Progenitor cell of endocrine pancreas (in vitro differentiated cells): ENCODE results near the gene UNC45B. TPM values are rescaled to one million over a fixed set of nuclear protein-coding genes. Genes with fewer than 3 reads are reported as not detected.

Source experiments
- DNase-seq: peaks from one replicate; pipeline ENCODE4 v3.0.0; 2021; ENCODE audit warnings: low spot score; ENCODE audit not compliant: unreplicated experiment
- H3K27ac Mint-ChIP-seq: 2 replicates; pipeline ENCODE4 v1.8.0; 2021; ENCODE audit warnings: mild to moderate bottlenecking, moderate library complexity, mixed read lengths
- H3K27me3 Mint-ChIP-seq: 2 replicates; pipeline ENCODE4 v1.8.0; 2021; ENCODE audit warnings: mixed read lengths
- H3K36me3 Mint-ChIP-seq: 2 replicates; pipeline ENCODE4 v1.8.0; 2022; ENCODE audit warnings: mixed read lengths; ENCODE audit not compliant: insufficient read depth
- H3K4me1 Mint-ChIP-seq: 2 replicates; pipeline ENCODE4 v1.8.0; 2021; ENCODE audit warnings: low read depth, mixed read lengths
- H3K4me3 Mint-ChIP-seq: 2 replicates; pipeline ENCODE4 v1.8.0; 2021; ENCODE audit warnings: low read depth, mild to moderate bottlenecking, moderate library complexity, mixed read lengths
- H3K9me3 Mint-ChIP-seq: 2 replicates; pipeline ENCODE4 v1.8.0; 2021; ENCODE audit warnings: low read depth, mixed read lengths
- CTCF ChIP-seq: fragments of 200-600 bp; sonication (generic); IDR thresholded peaks from one replicate; pipeline ENCODE4 v1.5.0; 2021; ENCODE audit warnings: antibody characterized with exemption, mild to moderate bottlenecking; ENCODE audit not compliant: unreplicated experiment
- total RNA-seq: library from RNA; stranded (reverse); gene quantifications from 2 replicates; pipeline ENCODE4 v1.2.1, GENCODE V29; 2021

The UNC45B gene
- total RNA-seq, 1 donor from 2014 or later: not detected

GRCh38 chr17:35132099-35132498 is 15.5 kb upstream of the UNC45B start:
- H3K9me3 Mint-ChIP-seq: no peaks in the 10 kb centered on the region
- no peak for DNase-seq
- peaks cover 15% of the 10 kb centered on the region for H3K36me3 Mint-ChIP-seq
- no peak overlapping the region for H3K27ac Mint-ChIP-seq
- no peak for TF ChIP-seq CTCF
- no peak overlapping the region for H3K4me3 Mint-ChIP-seq
- no peaks in the 10 kb centered on the region for H3K27me3 Mint-ChIP-seq
- H3K4me1 Mint-ChIP-seq: no peaks in the 10 kb centered on the region

GRCh38 chr17:35132816-35133550 is 14.6 kb upstream of the UNC45B start:
- no peak for DNase-seq
- Mint-ChIP-seq H3K4me1 (no peaks in the 10 kb centered on the region), H3K27me3 (no peaks in the 10 kb centered on the region), H3K27ac (no peak overlapping the region), H3K36me3 (peaks cover 15% of the 10 kb centered on the region), H3K9me3 (no peaks in the 10 kb centered on the region), H3K4me3 (no peak overlapping the region)
- TF ChIP-seq CTCF: no peak

GRCh38 chr17:35135322-35135721 is 12.3 kb upstream of the UNC45B start:
- Mint-ChIP-seq H3K27ac (no peak overlapping the region), H3K27me3 (no peaks in the 10 kb centered on the region), H3K4me1 (no peaks in the 10 kb centered on the region), H3K4me3 (no peak overlapping the region), H3K36me3 (peaks cover 15% of the 10 kb centered on the region), H3K9me3 (no peaks in the 10 kb centered on the region)
- no peak for DNase-seq
- TF ChIP-seq CTCF: no peak

DNA sequence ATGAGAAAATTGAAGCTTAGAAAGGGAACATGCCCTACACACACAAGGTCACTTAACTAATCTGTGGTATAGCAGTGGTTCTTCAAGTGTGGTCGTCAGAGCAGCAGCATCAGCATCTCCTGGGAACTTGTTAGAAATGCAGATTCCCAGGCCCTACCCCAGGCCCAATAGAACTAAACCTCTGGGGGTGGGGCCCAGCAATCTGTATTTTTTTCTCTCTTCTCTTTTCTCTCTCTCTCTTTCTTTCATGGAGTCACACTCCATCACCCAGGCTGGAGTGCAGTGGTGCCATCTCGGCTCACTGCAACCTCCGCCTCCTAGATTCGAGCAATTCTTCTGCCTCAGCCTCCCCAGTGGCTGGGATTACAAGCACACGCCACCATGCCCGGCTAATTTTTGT is 9.4 kb upstream of the UNC45B start:
- DNase-seq: no peak
- TF ChIP-seq CTCF: no peak
- Mint-ChIP-seq H3K27me3 (no peaks in the 10 kb centered on the region), H3K4me3 (no peak overlapping the region), H3K27ac (no peak overlapping the region), H3K9me3 (no peaks in the 10 kb centered on the region), H3K36me3 (peaks cover 13% of the 10 kb centered on the region), H3K4me1 (no peaks in the 10 kb centered on the region)

GRCh38 chr17:35141681-35142466 is 5.7 kb upstream of the UNC45B start, which contains the start of gene NLE1:
NLE1 (minus strand) TSS chr17:35142303; CDS start chr17:35142275, 28 bp downstream.
- peak within 1 kb of the TSS; percentile 82 for H3K4me3 Mint-ChIP-seq
- H3K27ac Mint-ChIP-seq: peak within 1 kb of the TSS; percentile 78
- H3K4me1 Mint-ChIP-seq: no peaks in the 10 kb centered on the region
- TF ChIP-seq CTCF: peak; percentile 95
- peaks cover 4% of the 10 kb centered on the region for H3K27me3 Mint-ChIP-seq
- H3K9me3 Mint-ChIP-seq: no peaks in the 10 kb centered on the region
- H3K36me3 Mint-ChIP-seq: no peaks in the 10 kb centered on the region
- peak; percentile 85 for DNase-seq
